ENCODE measurements around the gene ZNF619. TPM values are rescaled to one million over a fixed set of nuclear protein-coding genes. Genes with fewer than 3 reads are reported as not detected.

The ZNF619 gene
- total RNA-seq, 1 donor from 2014 or later, result 16.7 TPM

GRCh38 chr3:40532252-40532651 lies 55.3 kb downstream of the ZNF619 start:
- DNase-seq, result no peak
- ChIA-PET CTCF (no interaction called here), POLR2A (interaction anchor here (0.7 to 0.8 kb wide), 2 partner anchors 75 to 176 kb away, joined by 3 read pairs; partner anchors contain the start of gene RPL14)
- peaks cover 3% of the 10 kb centered on the region for H3K9me3 Mint-ChIP-seq
- TF ChIP-seq, protein P1, sequence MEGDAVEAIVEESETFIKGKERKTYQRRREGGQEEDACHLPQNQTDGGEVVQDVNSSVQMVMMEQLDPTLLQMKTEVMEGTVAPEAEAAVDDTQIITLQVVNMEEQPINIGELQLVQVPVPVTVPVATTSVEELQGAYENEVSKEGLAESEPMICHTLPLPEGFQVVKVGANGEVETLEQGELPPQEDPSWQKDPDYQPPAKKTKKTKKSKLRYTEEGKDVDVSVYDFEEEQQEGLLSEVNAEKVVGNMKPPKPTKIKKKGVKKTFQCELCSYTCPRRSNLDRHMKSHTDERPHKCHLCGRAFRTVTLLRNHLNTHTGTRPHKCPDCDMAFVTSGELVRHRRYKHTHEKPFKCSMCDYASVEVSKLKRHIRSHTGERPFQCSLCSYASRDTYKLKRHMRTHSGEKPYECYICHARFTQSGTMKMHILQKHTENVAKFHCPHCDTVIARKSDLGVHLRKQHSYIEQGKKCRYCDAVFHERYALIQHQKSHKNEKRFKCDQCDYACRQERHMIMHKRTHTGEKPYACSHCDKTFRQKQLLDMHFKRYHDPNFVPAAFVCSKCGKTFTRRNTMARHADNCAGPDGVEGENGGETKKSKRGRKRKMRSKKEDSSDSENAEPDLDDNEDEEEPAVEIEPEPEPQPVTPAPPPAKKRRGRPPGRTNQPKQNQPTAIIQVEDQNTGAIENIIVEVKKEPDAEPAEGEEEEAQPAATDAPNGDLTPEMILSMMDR (IDR thresholded peaks at IDR 0.05), result no peak
- no peak for ATAC-seq (ENCODE audit: low read depth)
- H3K27ac Mint-ChIP-seq, result no peak overlapping the region
- peaks cover 87% of the 10 kb centered on the region for H3K36me3 Mint-ChIP-seq (ENCODE audit: low read depth)
- intact Hi-C loops (cut with micrococcal nuclease), result no loop called here
- no peaks in the 10 kb centered on the region for H3K4me1 Mint-ChIP-seq
- no peaks in the 10 kb centered on the region for H3K27me3 Mint-ChIP-seq
- H3K4me3 Mint-ChIP-seq, result no peak overlapping the region

DNA sequence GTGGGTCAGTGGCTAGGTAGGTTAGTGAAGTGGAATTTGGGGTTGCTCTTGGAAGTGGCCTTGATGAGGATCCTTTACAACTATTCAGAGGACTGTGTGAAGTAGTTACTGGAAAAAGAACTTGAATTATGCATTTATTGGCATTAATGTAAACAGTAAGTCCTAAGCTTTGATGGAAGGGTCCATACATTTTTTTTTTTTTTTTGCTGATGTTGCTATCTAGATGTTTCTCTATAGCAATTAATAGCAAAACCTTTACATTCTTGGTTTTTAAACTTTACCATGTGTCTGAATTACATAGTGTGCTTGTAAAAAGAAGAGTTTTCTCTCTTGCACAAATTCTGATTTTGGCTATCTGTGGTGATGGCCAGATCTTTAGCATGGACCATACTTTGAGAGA lies 57.4 kb downstream of the ZNF619 start:
- ChIA-PET CTCF (no interaction called here), POLR2A (interaction anchor here (3.1 kb wide), 1 partner anchor 10 kb away, joined by 10 read pairs; the partner anchor contains the start of gene ZNF621)
- Mint-ChIP-seq H3K4me1 (no peaks in the 10 kb centered on the region), H3K36me3 (ENCODE audit: low read depth) (peaks cover 87% of the 10 kb centered on the region), H3K27ac (no peak overlapping the region), H3K9me3 (peaks cover 9% of the 10 kb centered on the region), H3K27me3 (no peaks in the 10 kb centered on the region), H3K4me3 (no peak overlapping the region)
- ATAC-seq (ENCODE audit: low read depth), result no peak
- TF ChIP-seq, protein P1 (IDR thresholded peaks at IDR 0.05), result no peak
- intact Hi-C loops (cut with micrococcal nuclease), result no loop called here
- no peak for DNase-seq

Other genes with a start within 250 kb of the ZNF619 start
- gene EIF1B, start 167.4 kb upstream of the ZNF619 start, total RNA-seq, result 62.0 and 65.5 TPM in 2 replicates
- not detected in 2 replicates for gene ENTPD3, start 89.9 kb upstream of the ZNF619 start, total RNA-seq
- gene RPL14, start 19.8 kb upstream of the ZNF619 start, total RNA-seq, result 2,616 and 3,526 TPM in 2 replicates
- 3.6 and 4.0 TPM in 2 replicates for gene ZNF620, start 28.9 kb downstream of the ZNF619 start, total RNA-seq
- 20.2 and 25.8 TPM in 2 replicates for gene ZNF621, start 47.8 kb downstream of the ZNF619 start, total RNA-seq

All from activated B cell treated with CpG ODN at 0.5 μM for 24 hours (primary cell).